Endodermal cell (in vitro differentiated cells): ENCODE results near the gene DUS2. TPM values are rescaled to one million over a fixed set of nuclear protein-coding genes. Genes with fewer than 3 reads are reported as not detected.
"Not testable (repeated sequence)": the region's sequence is repeated elsewhere in the genome, so short reads cannot be mapped to it uniquely, and the experiment has no call there.

ENCODE experiments used
- DNase-seq: peaks from one replicate; pipeline ENCODE4 v3.0.0-alpha.2; 2017
- H3K27ac ChIP-seq: 2 replicates; pipeline ENCODE4 v1.5.1; 2013; ENCODE audit warnings: mild to moderate bottlenecking, low read depth, low read length, moderate library complexity
- H3K27me3 ChIP-seq: 2 replicates; pipeline ENCODE4 v1.6.1; 2013; ENCODE audit warnings: mild to moderate bottlenecking, low read length, moderate library complexity; ENCODE audit not compliant: insufficient read depth, control insufficient read depth, poor library complexity, severe bottlenecking
- H3K36me3 ChIP-seq: 2 replicates; pipeline ENCODE4 v1.7.0; 2013; ENCODE audit warnings: mild to moderate bottlenecking, low read length, moderate library complexity; ENCODE audit not compliant: control insufficient read depth, insufficient read depth
- H3K4me1 ChIP-seq: one replicate; pipeline ENCODE4 v1.7.0; 2013; ENCODE audit warnings: low read length; ENCODE audit not compliant: control insufficient read depth, insufficient read depth
- H3K4me3 ChIP-seq: 2 replicates; pipeline ENCODE4 v1.5.1; 2013; ENCODE audit warnings: mild to moderate bottlenecking, low read length, moderate library complexity
- H3K9ac ChIP-seq: 2 replicates; pipeline ENCODE4 v1.6.1; 2013; ENCODE audit warnings: mild to moderate bottlenecking, low read length, moderate library complexity; ENCODE audit not compliant: poor library complexity, severe bottlenecking; ENCODE audit errors: extremely low read depth
- H3K9me3 ChIP-seq: 2 replicates; pipeline ENCODE4 v1.6.1; 2013; ENCODE audit warnings: mild to moderate bottlenecking, low read length, moderate library complexity; ENCODE audit not compliant: control insufficient read depth
- H3K27ac Mint-ChIP-seq: 2 replicates; pipeline ENCODE4 v1.8.0; 2020; ENCODE audit warnings: mixed read lengths
- H3K27me3 Mint-ChIP-seq: 2 replicates; pipeline ENCODE4 v1.8.0; 2021; ENCODE audit warnings: mild to moderate bottlenecking, mixed read lengths; ENCODE audit not compliant: insufficient read depth
- H3K36me3 Mint-ChIP-seq: 2 replicates; pipeline ENCODE4 v1.8.0; 2020; ENCODE audit warnings: low read depth, mixed read lengths
- H3K4me1 Mint-ChIP-seq: 2 replicates; pipeline ENCODE4 v1.8.0; 2020; ENCODE audit warnings: mixed read lengths
- H3K4me3 Mint-ChIP-seq: 2 replicates; pipeline ENCODE4 v1.8.0; 2020; ENCODE audit warnings: mild to moderate bottlenecking, moderate library complexity, mixed read lengths
- H3K9me3 Mint-ChIP-seq: 2 replicates; pipeline ENCODE4 v1.8.0; 2020; ENCODE audit warnings: mild to moderate bottlenecking, mixed read lengths
- WGBS, 2 experiments: methylation state at CpG; one replicate each; pipeline versions ENCODE4 v1.1.5 to v1.1.7; 2013; ENCODE audit warnings: missing lambda C conversion rate in 2 of 2, mixed read lengths in 1 of 2; ENCODE audit not compliant: insufficient coverage in 1 of 2, insufficient read length in 1 of 2; 5-methylcytosine and 5-hydroxymethylcytosine counted together
- total RNA-seq, 2 donors: library from RNA; stranded (reverse); fragmentation: NEBNext Ultra II Directional in 1 of 2; extraction: Animal tissue kit (Norgen Biotek cat#: 25700) in 1 of 2; gene quantifications; 2 replicates in 1 of 2; 3 replicates in 1 of 2; pipeline ENCODE4 v1.2.1, GENCODE V29; 2021
- TF ChIP-seq, protein P1 (sequence below): fragments of 200-600 bp; sonication (generic); conservative IDR thresholded peaks from 2 replicates; pipeline ENCODE4 v1.5.0; 2021; ENCODE audit warnings: antibody characterized with exemption, mild to moderate bottlenecking

The DUS2 gene
- total RNA-seq, 2 donors from 2014 or later: 23.4 to 24.0 TPM

DNA sequence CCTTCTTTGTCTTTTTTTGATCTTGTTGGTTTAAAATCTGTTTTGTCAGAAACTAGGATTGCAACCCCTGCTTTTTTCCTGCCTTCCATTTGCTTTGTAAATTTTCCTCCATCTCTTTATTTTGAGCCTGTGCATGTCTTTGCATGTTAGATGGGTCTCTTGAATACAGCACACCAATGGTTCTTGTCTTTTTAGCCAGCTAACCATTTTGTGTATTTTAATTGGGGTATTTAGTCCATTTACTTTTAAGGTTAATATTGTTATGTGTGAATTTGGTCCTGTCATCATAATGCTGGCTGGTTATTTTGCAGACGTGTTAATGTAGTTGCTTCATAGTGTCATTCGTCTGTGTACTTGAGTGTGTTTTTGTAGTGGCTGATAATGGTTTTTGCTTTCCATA lies 88.3 kb downstream of the DUS2 start:
- H3K4me3 Mint-ChIP-seq: no peak overlapping the region

GRCh38 chr16:68113059-68113761 lies 90.1 kb downstream of the DUS2 start:
- Mint-ChIP-seq H3K27ac (no peak overlapping the region), H3K4me3 (no peak overlapping the region), H3K9me3 (peaks cover 32% of the 10 kb centered on the region), H3K27me3 (no peaks in the 10 kb centered on the region), H3K4me1 (peaks cover 11% of the 10 kb centered on the region), H3K36me3 (peaks cover 30% of the 10 kb centered on the region)
- Histone ChIP-seq H3K4me1 (no peaks in the 10 kb centered on the region), H3K27me3 (no peaks in the 10 kb centered on the region), H3K27ac (no peak overlapping the region), H3K9me3 (peaks cover 29% of the 10 kb centered on the region), H3K4me3 (no peak overlapping the region), H3K9ac (no peak overlapping the region), H3K36me3 (no peaks in the 10 kb centered on the region)
- WGBS, 2 experiments: 92 to 94% methylated on average over 5 of the region's 5 CpGs
- DNase-seq: no peak
- TF ChIP-seq, protein P1, sequence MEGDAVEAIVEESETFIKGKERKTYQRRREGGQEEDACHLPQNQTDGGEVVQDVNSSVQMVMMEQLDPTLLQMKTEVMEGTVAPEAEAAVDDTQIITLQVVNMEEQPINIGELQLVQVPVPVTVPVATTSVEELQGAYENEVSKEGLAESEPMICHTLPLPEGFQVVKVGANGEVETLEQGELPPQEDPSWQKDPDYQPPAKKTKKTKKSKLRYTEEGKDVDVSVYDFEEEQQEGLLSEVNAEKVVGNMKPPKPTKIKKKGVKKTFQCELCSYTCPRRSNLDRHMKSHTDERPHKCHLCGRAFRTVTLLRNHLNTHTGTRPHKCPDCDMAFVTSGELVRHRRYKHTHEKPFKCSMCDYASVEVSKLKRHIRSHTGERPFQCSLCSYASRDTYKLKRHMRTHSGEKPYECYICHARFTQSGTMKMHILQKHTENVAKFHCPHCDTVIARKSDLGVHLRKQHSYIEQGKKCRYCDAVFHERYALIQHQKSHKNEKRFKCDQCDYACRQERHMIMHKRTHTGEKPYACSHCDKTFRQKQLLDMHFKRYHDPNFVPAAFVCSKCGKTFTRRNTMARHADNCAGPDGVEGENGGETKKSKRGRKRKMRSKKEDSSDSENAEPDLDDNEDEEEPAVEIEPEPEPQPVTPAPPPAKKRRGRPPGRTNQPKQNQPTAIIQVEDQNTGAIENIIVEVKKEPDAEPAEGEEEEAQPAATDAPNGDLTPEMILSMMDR: no peak

More for the DNA sequence above, 88.3 kb downstream of the DUS2 start:
- Mint-ChIP-seq H3K27me3 (no peaks in the 10 kb centered on the region), H3K27ac (no peak overlapping the region), H3K9me3 (peaks cover 39% of the 10 kb centered on the region), H3K36me3 (peaks cover 36% of the 10 kb centered on the region), H3K4me1 (peaks cover 8% of the 10 kb centered on the region)
- Histone ChIP-seq H3K9me3 (peaks cover 29% of the 10 kb centered on the region), H3K4me3 (no peak overlapping the region), H3K27ac (no peak overlapping the region), H3K27me3 (no peaks in the 10 kb centered on the region), H3K36me3 (no peaks in the 10 kb centered on the region), H3K9ac (no peak overlapping the region), H3K4me1 (no peaks in the 10 kb centered on the region)
- TF ChIP-seq, protein P1: no peak
- no peak for DNase-seq
- WGBS, 2 experiments: 88 to 96% methylated on average over 2 of the region's 2 CpGs

DNA sequence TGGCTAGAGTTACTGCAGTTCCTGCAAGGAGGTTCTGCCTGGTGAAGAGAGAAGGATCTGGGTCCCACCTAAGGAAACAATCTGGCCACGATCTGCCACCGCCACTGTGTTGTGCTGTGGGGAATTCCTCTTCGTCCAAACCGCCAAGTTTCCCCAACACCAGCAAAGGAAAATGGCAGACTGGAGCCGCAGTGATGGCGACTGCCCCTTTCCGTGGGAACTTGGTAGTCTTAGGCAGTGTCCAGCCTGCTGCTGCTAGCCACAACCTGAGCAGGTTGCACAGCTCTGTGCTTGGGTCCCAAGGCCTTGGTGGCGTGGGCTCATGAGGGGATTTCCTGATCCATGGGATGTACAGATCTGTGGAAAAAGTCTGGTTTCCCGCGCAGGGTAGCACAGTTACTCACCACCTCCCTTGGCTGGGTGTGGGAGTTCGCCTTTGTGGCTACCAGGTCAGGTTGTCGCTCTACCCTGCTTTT lies 90.7 kb downstream of the DUS2 start:
- WGBS, 2 experiments: 92 to 96% methylated on average over 11 to 12 of the region's 12 CpGs

DNA sequence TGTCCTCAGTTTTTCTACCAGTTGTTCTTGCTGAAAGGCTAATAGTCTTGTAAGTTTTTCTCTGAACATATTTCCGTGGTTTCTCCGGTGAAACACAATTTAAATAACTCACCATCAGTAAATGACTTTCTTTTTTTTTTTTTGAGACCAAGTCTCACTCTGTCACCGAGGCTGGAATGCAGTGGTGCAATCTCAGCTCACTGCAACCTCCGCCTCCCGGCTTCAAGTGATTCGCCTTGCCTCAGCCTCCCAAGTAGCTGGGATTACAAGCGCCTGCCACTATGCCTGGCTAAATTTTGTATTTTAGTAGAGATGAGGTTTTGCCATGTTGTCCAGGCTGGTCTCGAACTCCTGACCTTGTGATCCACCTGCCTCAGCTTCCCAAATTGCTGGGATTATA lies 91.9 kb downstream of the DUS2 start:
- H3K36me3 Mint-ChIP-seq: peaks cover 14% of the 10 kb centered on the region
- not testable (repeated sequence) for DNase-seq, H3K27me3 ChIP-seq, H3K9ac ChIP-seq, H3K4me3 ChIP-seq, H3K4me1 ChIP-seq, H3K27me3 Mint-ChIP-seq, H3K36me3 ChIP-seq, H3K27ac ChIP-seq, H3K27ac Mint-ChIP-seq, H3K4me3 Mint-ChIP-seq
- peaks cover 15% of the 10 kb centered on the region for H3K9me3 ChIP-seq
- peaks cover 11% of the 10 kb centered on the region for H3K4me1 Mint-ChIP-seq
- peaks cover 15% of the 10 kb centered on the region for H3K9me3 Mint-ChIP-seq
- WGBS, 2 experiments: 91 to 97% methylated on average over 8 of the region's 8 CpGs

More for the DNA sequence above, 90.7 kb downstream of the DUS2 start:
- peaks cover 11% of the 10 kb centered on the region for H3K4me1 Mint-ChIP-seq
- Histone ChIP-seq H3K36me3 (no peaks in the 10 kb centered on the region), H3K4me1 (no peaks in the 10 kb centered on the region), H3K9ac (no peak overlapping the region), H3K27ac (no peak overlapping the region), H3K9me3 (peaks cover 26% of the 10 kb centered on the region), H3K4me3 (no peak overlapping the region), H3K27me3 (no peaks in the 10 kb centered on the region)
- H3K4me3 Mint-ChIP-seq: no peak overlapping the region
- TF ChIP-seq, protein P1: no peak
- no peak for DNase-seq
- no peaks in the 10 kb centered on the region for H3K27me3 Mint-ChIP-seq
- no peak overlapping the region for H3K27ac Mint-ChIP-seq
- peaks cover 26% of the 10 kb centered on the region for H3K9me3 Mint-ChIP-seq
- H3K36me3 Mint-ChIP-seq: peaks cover 25% of the 10 kb centered on the region
